CD14-positive monocyte (primary cell): Measurements from ENCODE around the gene NTRK1. TPM values are rescaled to one million over a fixed set of nuclear protein-coding genes. Genes with fewer than 3 reads are reported as not detected.

Experiments used
- DNase-seq, 3 donors: peaks; one replicate each; pipeline ENCODE4 v3.0.0-alpha.2; 2011 to 2022
- H2AFZ ChIP-seq: 2 replicates; pipeline ENCODE4 v1.6.0; 2012; ENCODE audit warnings: mild to moderate bottlenecking, low read depth, low read length, inconsistent platforms; ENCODE audit not compliant: insufficient read depth, poor library complexity, severe bottlenecking
- H3K27ac ChIP-seq, 2 donors: 1 replicate in 1 of 2; 2 replicates in 1 of 2; pipeline ENCODE4 v1.5.1; 2012 to 2013; ENCODE audit warnings: low read length in 2 of 2, control low read depth in 1 of 2, inconsistent platforms in 1 of 2, low read depth in 1 of 2, mild to moderate bottlenecking in 1 of 2
- H3K27me3 ChIP-seq, 2 donors: one replicate each; pipeline versions ENCODE4 v1.6.0 to v1.6.1; 2011 to 2013; ENCODE audit warnings: low read length in 2 of 2; ENCODE audit not compliant: control insufficient read depth in 2 of 2, insufficient read depth in 2 of 2
- H3K36me3 ChIP-seq, 2 donors: replicated peaks in 1 of 2; 1 replicate in 1 of 2; 2 replicates in 1 of 2; pipeline versions ENCODE4 v1.5.1 to v1.6.1; 2012 to 2013; ENCODE audit warnings: low read length in 2 of 2, control low read depth in 1 of 2, inconsistent platforms in 1 of 2, mild to moderate bottlenecking in 1 of 2; ENCODE audit not compliant: insufficient read depth in 2 of 2, control insufficient read depth in 1 of 2
- H3K4me1 ChIP-seq, 2 donors: 1 replicate in 1 of 2; 2 replicates in 1 of 2; pipeline versions ENCODE4 v1.5.1 to v1.6.1; 2012 to 2013; ENCODE audit warnings: low read length in 2 of 2, control low read depth in 1 of 2, inconsistent platforms in 1 of 2, mild to moderate bottlenecking in 1 of 2, moderate library complexity in 1 of 2; ENCODE audit not compliant: insufficient read depth in 2 of 2, control insufficient read depth in 1 of 2
- H3K4me2 ChIP-seq: replicated peaks from 2 replicates; pipeline ENCODE3; 2012; ENCODE audit warnings: low read length, moderate library complexity, mild to moderate bottlenecking; ENCODE audit not compliant: poor library complexity, severe bottlenecking; ENCODE audit errors: extremely low read depth
- H3K4me3 ChIP-seq, 3 experiments: fragments of 200-600 bp in 1 of 3; sonication (generic) in 1 of 3; replicated peaks in 1 of 3; 1 replicate in 2 of 3; 2 replicates in 1 of 3; pipeline ENCODE4 v1.5.1; 2011 to 2013; ENCODE audit warnings: low read length in 3 of 3, mild to moderate bottlenecking in 3 of 3, control low read depth in 2 of 3, low read depth in 2 of 3, inconsistent platforms in 1 of 3, moderate library complexity in 1 of 3
- H3K79me2 ChIP-seq: 2 replicates; pipeline ENCODE4 v1.6.0; 2012; ENCODE audit warnings: mild to moderate bottlenecking, control low read depth, inconsistent platforms, low read length, moderate library complexity; ENCODE audit not compliant: insufficient read depth
- H3K9ac ChIP-seq: 2 replicates; pipeline ENCODE4 v1.6.0; 2017; ENCODE audit warnings: low read length, mild to moderate bottlenecking; ENCODE audit not compliant: insufficient read depth, poor library complexity, severe bottlenecking
- H3K9me3 ChIP-seq, 2 donors: replicated peaks in 1 of 2; 1 replicate in 1 of 2; 2 replicates in 1 of 2; pipeline versions ENCODE4 v1.5.1 to v1.6.1; 2012 to 2013; ENCODE audit warnings: low read length in 2 of 2, control low read depth in 1 of 2; ENCODE audit not compliant: control insufficient read depth in 1 of 2, insufficient read depth in 1 of 2
- H4K20me1 ChIP-seq: 2 replicates; pipeline ENCODE4 v1.6.0; 2012; ENCODE audit warnings: mild to moderate bottlenecking, low read length, control low read depth, moderate library complexity; ENCODE audit not compliant: insufficient read depth
- H3K27ac Mint-ChIP-seq, 7 donors: one replicate each; pipeline ENCODE4 v1.8.0; 2020; ENCODE audit warnings: mild to moderate bottlenecking in 7 of 7, mixed read lengths in 7 of 7, moderate library complexity in 6 of 7, inconsistent platforms in 2 of 7
- H3K27me3 Mint-ChIP-seq, 3 donors: one replicate each; pipeline ENCODE4 v1.8.0; 2021 to 2022; ENCODE audit warnings: low read depth in 3 of 3, mild to moderate bottlenecking in 3 of 3, mixed read lengths in 3 of 3, moderate library complexity in 3 of 3, inconsistent platforms in 1 of 3
- H3K36me3 Mint-ChIP-seq, 2 donors: one replicate each; pipeline ENCODE4 v1.8.0; 2020; ENCODE audit warnings: mixed read lengths in 2 of 2, inconsistent platforms in 1 of 2, mild to moderate bottlenecking in 1 of 2
- H3K4me1 Mint-ChIP-seq: one replicate; pipeline ENCODE4 v1.8.0; 2020; ENCODE audit warnings: mild to moderate bottlenecking, mixed read lengths
- H3K4me3 Mint-ChIP-seq, 2 donors: one replicate each; pipeline ENCODE4 v1.8.0; 2020; ENCODE audit warnings: mild to moderate bottlenecking in 2 of 2, mixed read lengths in 2 of 2, moderate library complexity in 1 of 2
- H3K9me3 Mint-ChIP-seq, 7 donors: one replicate each; pipeline ENCODE4 v1.8.0; 2020 to 2022; ENCODE audit warnings: mixed read lengths in 7 of 7, mild to moderate bottlenecking in 6 of 7, moderate library complexity in 6 of 7, inconsistent platforms in 2 of 7
- WGBS: methylation state at CpG from one replicate; pipeline ENCODE4 v1.1.5; 2013; ENCODE audit warnings: missing lambda C conversion rate; ENCODE audit not compliant: insufficient coverage; 5-methylcytosine and 5-hydroxymethylcytosine counted together
- intact Hi-C, 2 donors: fragments of 100-400 bp; cut with micrococcal nuclease; formaldehyde crosslinking; loops; one replicate each; pipeline versions ENCODE4 v1.15.0 to v1.15.1; 2023
- polyA plus RNA-seq, 3 donors: library from polyadenylated mRNA; depleted of rRNA in 1 of 3; unstranded in 2 of 3; stranded (reverse) in 1 of 3; fragments of 300-500 nt in 2 of 3; fragments of >200 nt in 1 of 3; fragmentation: Illumina TruSeq in 2 of 3; gene quantifications; 1 replicate in 2 of 3; 2 replicates in 1 of 3; pipeline ENCODE4 v1.2.3, GENCODE V29; 2012 to 2021
- TF ChIP-seq, protein P1 (sequence below): fragments of 200-600 bp; IDR thresholded peaks from one replicate; pipeline ENCODE4 v1.8.0; 2022; ENCODE audit warnings: antibody characterized with exemption, mild to moderate bottlenecking

Gene NTRK1
- polyA plus RNA-seq, 3 donors: 0.03 TPM; not detected in 2

DNA sequence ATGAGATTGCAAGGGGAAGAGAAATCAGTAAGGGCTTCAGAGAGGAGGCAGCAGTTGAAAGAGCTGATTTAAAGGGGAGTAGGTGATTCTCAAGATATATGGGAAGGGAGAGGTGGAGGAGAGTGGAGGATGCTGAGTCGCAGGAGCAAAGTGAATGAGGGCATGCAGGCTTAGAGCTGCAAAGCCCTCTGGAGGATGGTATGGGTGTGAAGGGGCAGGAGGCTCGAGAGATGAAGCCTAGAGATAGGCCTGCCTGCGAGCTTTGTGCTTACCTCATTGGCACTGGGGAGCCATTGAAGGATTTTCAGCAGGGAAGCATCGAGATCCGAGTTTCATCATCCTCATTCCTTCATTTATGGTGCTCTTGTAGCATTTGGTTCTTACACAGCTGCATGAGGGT is 28.2 kb upstream of the NTRK1 start:
- Mint-ChIP-seq H3K27ac (no peak overlapping the region), H3K4me3 (no peak overlapping the region), H3K4me1 (no peaks in the 10 kb centered on the region), H3K9me3 (peaks cover 0 to 2% (median 0%) of the 10 kb centered on the region in 7 donors), H3K36me3 (no peaks in the 10 kb centered on the region), H3K27me3 (peaks cover 15 to 47% (median 20%) of the 10 kb centered on the region in 3 donors)
- TF ChIP-seq, protein P1, sequence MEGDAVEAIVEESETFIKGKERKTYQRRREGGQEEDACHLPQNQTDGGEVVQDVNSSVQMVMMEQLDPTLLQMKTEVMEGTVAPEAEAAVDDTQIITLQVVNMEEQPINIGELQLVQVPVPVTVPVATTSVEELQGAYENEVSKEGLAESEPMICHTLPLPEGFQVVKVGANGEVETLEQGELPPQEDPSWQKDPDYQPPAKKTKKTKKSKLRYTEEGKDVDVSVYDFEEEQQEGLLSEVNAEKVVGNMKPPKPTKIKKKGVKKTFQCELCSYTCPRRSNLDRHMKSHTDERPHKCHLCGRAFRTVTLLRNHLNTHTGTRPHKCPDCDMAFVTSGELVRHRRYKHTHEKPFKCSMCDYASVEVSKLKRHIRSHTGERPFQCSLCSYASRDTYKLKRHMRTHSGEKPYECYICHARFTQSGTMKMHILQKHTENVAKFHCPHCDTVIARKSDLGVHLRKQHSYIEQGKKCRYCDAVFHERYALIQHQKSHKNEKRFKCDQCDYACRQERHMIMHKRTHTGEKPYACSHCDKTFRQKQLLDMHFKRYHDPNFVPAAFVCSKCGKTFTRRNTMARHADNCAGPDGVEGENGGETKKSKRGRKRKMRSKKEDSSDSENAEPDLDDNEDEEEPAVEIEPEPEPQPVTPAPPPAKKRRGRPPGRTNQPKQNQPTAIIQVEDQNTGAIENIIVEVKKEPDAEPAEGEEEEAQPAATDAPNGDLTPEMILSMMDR: no peak
- intact Hi-C loops: no loop called here
- H3K4me2 ChIP-seq: no peak overlapping the region
- H3K36me3 ChIP-seq: no peaks in the 10 kb centered on the region
- H2AFZ ChIP-seq: no peak overlapping the region
- H3K27ac ChIP-seq: no peak overlapping the region
- H3K79me2 ChIP-seq: no peaks in the 10 kb centered on the region
- no peak for DNase-seq
- WGBS: 89% methylated on average over 3 of the region's 5 CpGs
- H3K4me3 ChIP-seq: no peak overlapping the region
- H3K9me3 ChIP-seq: no peaks in the 10 kb centered on the region
- H3K9ac ChIP-seq: no peak overlapping the region
- no peaks in the 10 kb centered on the region for H3K4me1 ChIP-seq
- peaks cover 2 to 27% of the 10 kb centered on the region in 2 donors for H3K27me3 ChIP-seq
- no peaks in the 10 kb centered on the region for H4K20me1 ChIP-seq

DNA sequence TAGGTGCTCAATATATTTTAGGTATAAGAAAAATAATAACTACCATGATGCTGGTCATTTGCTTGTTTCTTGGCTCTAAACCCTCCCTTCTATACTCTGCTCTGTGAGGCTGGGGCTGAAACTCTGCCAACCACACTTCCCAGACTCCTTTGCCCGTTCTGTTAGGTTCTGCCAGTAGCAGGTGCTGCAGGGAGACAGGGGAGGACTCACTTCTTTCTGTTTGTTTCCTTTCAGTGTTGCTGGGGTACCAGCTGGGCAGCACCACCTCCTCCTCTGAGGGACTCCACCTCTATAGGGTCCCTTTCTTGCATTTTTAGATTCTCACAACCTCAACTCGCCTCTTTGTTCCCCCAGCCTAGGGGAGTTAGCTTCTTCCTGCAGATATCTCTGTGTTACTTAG is 27.1 kb upstream of the NTRK1 start:
- Mint-ChIP-seq H3K36me3 (no peaks in the 10 kb centered on the region), H3K4me3 (no peak overlapping the region), H3K27ac (no peak overlapping the region), H3K4me1 (no peaks in the 10 kb centered on the region), H3K27me3 (peaks cover 13 to 46% (median 24%) of the 10 kb centered on the region in 3 donors), H3K9me3 (peaks cover 0 to 2% (median 0%) of the 10 kb centered on the region in 7 donors)
- Histone ChIP-seq H3K9me3 (no peaks in the 10 kb centered on the region), H3K4me2 (no peak overlapping the region), H3K36me3 (no peaks in the 10 kb centered on the region), H3K4me1 (no peaks in the 10 kb centered on the region), H3K27ac (no peak overlapping the region), H3K9ac (no peak overlapping the region), H4K20me1 (no peaks in the 10 kb centered on the region), H3K79me2 (no peaks in the 10 kb centered on the region), H3K4me3 (no peak overlapping the region), H2AFZ (no peak overlapping the region), H3K27me3 (peaks cover 2 to 27% of the 10 kb centered on the region in 2 donors)
- no peak for DNase-seq
- WGBS: no CpG with 5 or more reads among the region's 2 CpGs
- TF ChIP-seq, protein P1: no peak
- intact Hi-C loops: no loop called here
